Measurements from ENCODE around the gene PLTP.
"Not testable (repeated sequence)": the region's sequence is repeated elsewhere in the genome, so short reads cannot be mapped to it uniquely, and the experiment has no call there.

PLTP gene

GRCh38 chr20:45911486-45912343 is at the start of gene PLTP:
TSS of gene PLTP (minus strand) at chr20:45912155. CDS start at chr20:45911452, 703 bp downstream.
- DNase-seq (ENCODE audit: insufficient read length, low spot score) (no peak), FAIRE-seq (no peak)
- peak; percentile 30; the same call in 1 of the 2 replicates for TF ChIP-seq POLR2A (IDR thresholded peaks at IDR 0.05; ENCODE audit: low read depth, low read length)

- no peak for FAIRE-seq
- no peak for DNase-seq (ENCODE audit: insufficient read length, low spot score)
- no peak for TF ChIP-seq POLR2A (IDR thresholded peaks at IDR 0.05; ENCODE audit: low read depth, low read length)
Observed at GRCh38 chr20:45959956-45960630, 48.1 kb upstream of the PLTP start.

- FAIRE-seq: no peak
- TF ChIP-seq POLR2A (IDR thresholded peaks at IDR 0.05; ENCODE audit: low read depth, low read length): no peak
Observed at GRCh38 chr20:45959126-45959525, 47.2 kb upstream of the PLTP start.

GRCh38 chr20:45958593-45958992 is 46.6 kb upstream of the PLTP start:
- no peak for DNase-seq (ENCODE audit: insufficient read length, low spot score)
- no peak for TF ChIP-seq POLR2A (IDR thresholded peaks at IDR 0.05; ENCODE audit: low read depth, low read length)
- FAIRE-seq: no peak

More at GRCh38 chr20:45959126-45959525, 47.2 kb upstream of the PLTP start:
- DNase-seq (ENCODE audit: insufficient read length, low spot score): no peak

- TF ChIP-seq POLR2A (IDR thresholded peaks at IDR 0.05; ENCODE audit: low read depth, low read length): no peak
- FAIRE-seq (no peak), DNase-seq (ENCODE audit: insufficient read length, low spot score) (no peak)
Observed at GRCh38 chr20:45957021-45957941, 45.3 kb upstream of the PLTP start.

- not testable (repeated sequence) for DNase-seq (ENCODE audit: insufficient read length, low spot score); FAIRE-seq
Observed at GRCh38 chr20:45956326-45956725, 44.4 kb upstream of the PLTP start.

- no peak for TF ChIP-seq POLR2A (IDR thresholded peaks at IDR 0.05; ENCODE audit: low read depth, low read length)
- no peak for DNase-seq (ENCODE audit: insufficient read length, low spot score)
- FAIRE-seq: no peak
Observed at GRCh38 chr20:45953672-45954071, 41.7 kb upstream of the PLTP start.

- no peak for FAIRE-seq
- no peak for DNase-seq (ENCODE audit: insufficient read length, low spot score)
Observed at GRCh38 chr20:45952861-45953260, 40.9 kb upstream of the PLTP start.

GRCh38 chr20:45951925-45952834 is 40.2 kb upstream of the PLTP start:
- no peak for TF ChIP-seq POLR2A (IDR thresholded peaks at IDR 0.05; ENCODE audit: low read depth, low read length)
- DNase-seq (ENCODE audit: insufficient read length, low spot score) (no peak), FAIRE-seq (no peak)

More at GRCh38 chr20:45952861-45953260, 40.9 kb upstream of the PLTP start:
- TF ChIP-seq POLR2A (IDR thresholded peaks at IDR 0.05; ENCODE audit: low read depth, low read length): no peak

- FAIRE-seq (no peak), DNase-seq (ENCODE audit: insufficient read length, low spot score) (no peak)
- no peak for TF ChIP-seq POLR2A (IDR thresholded peaks at IDR 0.05; ENCODE audit: low read depth, low read length)
Observed at GRCh38 chr20:45950330-45950646, 38.3 kb upstream of the PLTP start.

- no peak for TF ChIP-seq POLR2A (IDR thresholded peaks at IDR 0.05; ENCODE audit: low read depth, low read length)
- DNase-seq (ENCODE audit: insufficient read length, low spot score) (no peak), FAIRE-seq (no peak)
Observed at GRCh38 chr20:45949542-45950329, 37.8 kb upstream of the PLTP start.
